HepG2 (cell line): Measurements from ENCODE around the gene NELFB. TPM values are rescaled to one million over a fixed set of nuclear protein-coding genes. Genes with fewer than 3 reads are reported as not detected.
A peak's percentile ranks its signal among the peaks of the same experiment; 100 is the strongest.

Experiments
- ATF7 ChIP-seq, 2 experiments: fragments of 450-650 bp in 1 of 2; sonication (generic) in 1 of 2; formaldehyde crosslinking in 1 of 2; IDR thresholded peaks; 2 replicates each; pipeline versions ENCODE4 v1.4.0 to v1.6.1; 2016 to 2020; ENCODE audit warnings: antibody characterized with exemption in 1 of 2, mild to moderate bottlenecking in 1 of 2, missing genetic modification reagents in 1 of 2
- BORCS8-MEF2B ChIP-seq: sonication (generic); formaldehyde crosslinking; IDR thresholded peaks from 2 replicates; pipeline ENCODE4 v1.8.0; 2022; ENCODE audit warnings: mild to moderate bottlenecking, missing genetic modification reagents
- CAMTA2 ChIP-seq: sonication (generic); formaldehyde crosslinking; IDR thresholded peaks from 2 replicates; pipeline ENCODE4 v1.4.0; 2020; ENCODE audit warnings: mild to moderate bottlenecking, missing genetic modification reagents, borderline replicate concordance
- GATA4 ChIP-seq: sonication (generic); IDR thresholded peaks from 2 replicates; pipeline ENCODE4 v1.6.1; 2016; ENCODE audit warnings: antibody characterized with exemption, low read depth, borderline replicate concordance
- HOXA5 ChIP-seq: sonication (generic); formaldehyde crosslinking; IDR thresholded peaks from 2 replicates; pipeline ENCODE4 v1.4.0; 2020; ENCODE audit warnings: missing genetic modification reagents
- KLF16 ChIP-seq, 2 experiments: sonication (generic) in 1 of 2; formaldehyde crosslinking in 1 of 2; IDR thresholded peaks; 2 replicates each; pipeline versions ENCODE4 v1.6.1 to v1.8.0; 2016 to 2023; ENCODE audit warnings: missing genetic modification reagents in 2 of 2, missing compliant biosample characterization in 1 of 2
- MAFK ChIP-seq, 2 experiments: IDR thresholded peaks in 1 of 2; conservative IDR thresholded peaks in 1 of 2; 2 replicates each; pipeline ENCODE4 v1.6.1; 2011; ENCODE audit warnings: improper control_type of control experiment in 2 of 2, low read length in 2 of 2
- POLR2AphosphoS2 ChIP-seq: IDR thresholded peaks from 2 replicates; pipeline ENCODE4 v1.6.1; 2011; ENCODE audit warnings: low read depth, low read length, improper control_type of control experiment
- SALL2 ChIP-seq: sonication (generic); formaldehyde crosslinking; IDR thresholded peaks from 2 replicates; pipeline ENCODE4 v1.8.1; 2023; ENCODE audit warnings: mild to moderate bottlenecking, missing genetic modification reagents, inconsistent platforms
- TEAD3 ChIP-seq: optimal IDR thresholded peaks from 2 replicates; pipeline ENCODE3; 2016; ENCODE audit warnings: borderline replicate concordance
- ZFY ChIP-seq: sonication (generic); formaldehyde crosslinking; IDR thresholded peaks from 2 replicates; pipeline ENCODE4 v1.4.0; 2020; ENCODE audit warnings: missing genetic modification reagents
- ZNF12 ChIP-seq: sonication (generic); formaldehyde crosslinking; IDR thresholded peaks from 2 replicates; pipeline ENCODE4 v1.5.0; 2020; ENCODE audit warnings: missing genetic modification reagents
- ZNF382 ChIP-seq: sonication (generic); formaldehyde crosslinking; IDR thresholded peaks from 2 replicates; pipeline ENCODE4 v1.5.0; 2020; ENCODE audit warnings: missing genetic modification reagents, mild to moderate bottlenecking, borderline replicate concordance
- ZNF563 ChIP-seq: sonication (generic); formaldehyde crosslinking; IDR thresholded peaks from 2 replicates; pipeline ENCODE4 v1.8.0; 2022; ENCODE audit warnings: mild to moderate bottlenecking, moderate library complexity, missing genetic modification reagents
- ZNF775 ChIP-seq: sonication (generic); formaldehyde crosslinking; IDR thresholded peaks from 2 replicates; pipeline ENCODE4 v1.4.0; 2020; ENCODE audit warnings: missing genetic modification reagents, mild to moderate bottlenecking, moderate library complexity, borderline replicate concordance
- polyA plus RNA-seq, 8 experiments: library from polyadenylated mRNA; depleted of rRNA in 3 of 8; stranded (reverse) in 7 of 8; unstranded in 1 of 8; fragments of >200 nt; fragmentation: Illumina TruSeq in 4 of 8; extraction: Trizol in 4 of 8; gene quantifications; 2 replicates each; pipeline versions ENCODE4 v1.2.1 to v1.2.3, GENCODE V29; 2011 to 2016; ENCODE audit warnings: low read depth in 4 of 8, missing spikeins in 1 of 8, mixed read lengths in 1 of 8; ENCODE audit not compliant: insufficient read depth in 1 of 8
- total RNA-seq, 5 experiments: library from RNA; depleted of rRNA; stranded (reverse); fragments of >200 nt; fragmentation: Illumina TruSeq; extraction: Trizol; gene quantifications; 2 replicates each; pipeline ENCODE4 v1.2.3, GENCODE V29; 2016; ENCODE audit warnings: low read depth in 1 of 5
- TF ChIP-seq, protein P1 (sequence below), 2 experiments: sonication (generic) in 1 of 2; formaldehyde crosslinking in 1 of 2; IDR thresholded peaks; 2 replicates each; pipeline versions ENCODE4 v1.6.1 to v1.9.0; 2014 to 2022; ENCODE audit warnings: antibody characterized with exemption in 1 of 2, borderline replicate concordance in 1 of 2, inconsistent platforms in 1 of 2, low read depth in 1 of 2, missing genetic modification reagents in 1 of 2
- TF ChIP-seq, protein P2 (sequence below): sonication (generic); formaldehyde crosslinking; IDR thresholded peaks from 2 replicates; pipeline ENCODE4 v1.4.0; 2020; ENCODE audit warnings: low read depth, mild to moderate bottlenecking, missing genetic modification reagents
- TF ChIP-seq, protein P3 (sequence below): sonication (generic); formaldehyde crosslinking; IDR thresholded peaks from 2 replicates; pipeline ENCODE4 v1.8.0; 2022; ENCODE audit warnings: missing genetic modification reagents, mild to moderate bottlenecking, moderate library complexity, borderline replicate concordance

The NELFB gene
- total and polyA plus RNA-seq, 2 of the 13 experiments (the other 11 are each of a cell fraction or from before 2014, with no cell fraction given), result 26.5 to 45.8 TPM

DNA sequence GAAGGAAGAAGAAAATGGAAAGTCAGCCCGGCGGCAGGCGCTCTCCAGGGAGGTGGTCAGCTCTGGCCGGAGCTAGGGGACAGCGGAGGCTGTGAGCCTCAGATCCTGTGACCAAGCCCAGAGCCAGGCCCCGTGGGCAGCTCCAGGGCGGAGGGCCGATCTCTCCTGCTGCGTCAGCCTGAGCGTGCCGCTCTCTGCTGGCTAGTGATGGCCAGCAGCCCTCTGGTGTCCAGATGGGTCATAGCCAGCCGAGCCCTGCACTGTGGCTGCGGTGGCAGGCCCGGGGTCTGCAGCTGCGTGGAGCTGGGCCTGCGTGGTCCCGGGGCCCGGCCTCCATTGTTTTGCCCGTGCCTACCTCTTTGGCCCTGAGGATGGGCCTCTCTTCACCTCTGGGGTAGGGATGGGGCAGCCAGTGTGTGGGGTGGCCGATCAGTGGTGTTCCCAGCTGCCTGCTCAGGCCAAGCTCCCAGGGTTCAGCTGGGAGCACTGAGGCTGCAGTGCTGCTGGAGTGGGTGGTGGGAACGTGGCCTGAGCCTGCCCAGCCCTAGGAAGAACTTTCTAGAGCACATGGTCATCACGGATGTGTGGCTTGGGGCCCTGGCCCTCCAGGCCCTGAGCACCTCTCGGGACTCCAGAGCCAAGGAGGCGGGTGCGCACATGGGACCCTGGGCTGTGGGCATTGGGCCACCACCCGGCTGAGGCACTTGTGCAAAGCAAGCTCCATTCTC lies 64.0 kb downstream of the NELFB start (continued):
- TF ChIP-seq, protein P1, sequence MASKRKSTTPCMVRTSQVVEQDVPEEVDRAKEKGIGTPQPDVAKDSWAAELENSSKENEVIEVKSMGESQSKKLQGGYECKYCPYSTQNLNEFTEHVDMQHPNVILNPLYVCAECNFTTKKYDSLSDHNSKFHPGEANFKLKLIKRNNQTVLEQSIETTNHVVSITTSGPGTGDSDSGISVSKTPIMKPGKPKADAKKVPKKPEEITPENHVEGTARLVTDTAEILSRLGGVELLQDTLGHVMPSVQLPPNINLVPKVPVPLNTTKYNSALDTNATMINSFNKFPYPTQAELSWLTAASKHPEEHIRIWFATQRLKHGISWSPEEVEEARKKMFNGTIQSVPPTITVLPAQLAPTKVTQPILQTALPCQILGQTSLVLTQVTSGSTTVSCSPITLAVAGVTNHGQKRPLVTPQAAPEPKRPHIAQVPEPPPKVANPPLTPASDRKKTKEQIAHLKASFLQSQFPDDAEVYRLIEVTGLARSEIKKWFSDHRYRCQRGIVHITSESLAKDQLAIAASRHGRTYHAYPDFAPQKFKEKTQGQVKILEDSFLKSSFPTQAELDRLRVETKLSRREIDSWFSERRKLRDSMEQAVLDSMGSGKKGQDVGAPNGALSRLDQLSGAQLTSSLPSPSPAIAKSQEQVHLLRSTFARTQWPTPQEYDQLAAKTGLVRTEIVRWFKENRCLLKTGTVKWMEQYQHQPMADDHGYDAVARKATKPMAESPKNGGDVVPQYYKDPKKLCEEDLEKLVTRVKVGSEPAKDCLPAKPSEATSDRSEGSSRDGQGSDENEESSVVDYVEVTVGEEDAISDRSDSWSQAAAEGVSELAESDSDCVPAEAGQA (IDR thresholded peaks at IDR 0.05; ENCODE audit: low read depth), result no peak
- TF ChIP-seq, protein P1 (CRISPR knock-in tag; IDR thresholded peaks at IDR 0.05; ENCODE audit: borderline replicate concordance), result no peak
- TF ChIP-seq, protein P2, sequence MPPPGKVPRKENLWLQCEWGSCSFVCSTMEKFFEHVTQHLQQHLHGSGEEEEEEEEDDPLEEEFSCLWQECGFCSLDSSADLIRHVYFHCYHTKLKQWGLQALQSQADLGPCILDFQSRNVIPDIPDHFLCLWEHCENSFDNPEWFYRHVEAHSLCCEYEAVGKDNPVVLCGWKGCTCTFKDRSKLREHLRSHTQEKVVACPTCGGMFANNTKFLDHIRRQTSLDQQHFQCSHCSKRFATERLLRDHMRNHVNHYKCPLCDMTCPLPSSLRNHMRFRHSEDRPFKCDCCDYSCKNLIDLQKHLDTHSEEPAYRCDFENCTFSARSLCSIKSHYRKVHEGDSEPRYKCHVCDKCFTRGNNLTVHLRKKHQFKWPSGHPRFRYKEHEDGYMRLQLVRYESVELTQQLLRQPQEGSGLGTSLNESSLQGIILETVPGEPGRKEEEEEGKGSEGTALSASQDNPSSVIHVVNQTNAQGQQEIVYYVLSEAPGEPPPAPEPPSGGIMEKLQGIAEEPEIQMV (CRISPR knock-in tag), result no peak
- TF ChIP-seq GATA4, result no peak
- no peak for TF ChIP-seq BORCS8-MEF2B (CRISPR knock-in tag)
- TF ChIP-seq POLR2AphosphoS2, result no peak
- TF ChIP-seq ZNF382, result no peak
- TF ChIP-seq ZNF775, result no peak
- no peak for TF ChIP-seq KLF16 (CRISPR knock-in tag; IDR thresholded peaks at IDR 0.05)
- peak; percentile 12 to 28; a peak in 1 of 4 replicates for TF ChIP-seq MAFK (conservative IDR thresholded peaks at IDR 0.05 in 1 of 2, IDR thresholded peaks at IDR 0.05 in 1 of 2; ENCODE audit: low read length in 2 of 2)
- peak; percentile 23; the same call in 1 of the 2 replicates for TF ChIP-seq ZFY (CRISPR knock-in tag)
- TF ChIP-seq ZNF563 (CRISPR knock-in tag), result no peak
- no peak for TF ChIP-seq ZNF12
- TF ChIP-seq HOXA5, result no peak
- TF ChIP-seq CAMTA2 (CRISPR knock-in tag), result no peak
- TF ChIP-seq, protein P3, sequence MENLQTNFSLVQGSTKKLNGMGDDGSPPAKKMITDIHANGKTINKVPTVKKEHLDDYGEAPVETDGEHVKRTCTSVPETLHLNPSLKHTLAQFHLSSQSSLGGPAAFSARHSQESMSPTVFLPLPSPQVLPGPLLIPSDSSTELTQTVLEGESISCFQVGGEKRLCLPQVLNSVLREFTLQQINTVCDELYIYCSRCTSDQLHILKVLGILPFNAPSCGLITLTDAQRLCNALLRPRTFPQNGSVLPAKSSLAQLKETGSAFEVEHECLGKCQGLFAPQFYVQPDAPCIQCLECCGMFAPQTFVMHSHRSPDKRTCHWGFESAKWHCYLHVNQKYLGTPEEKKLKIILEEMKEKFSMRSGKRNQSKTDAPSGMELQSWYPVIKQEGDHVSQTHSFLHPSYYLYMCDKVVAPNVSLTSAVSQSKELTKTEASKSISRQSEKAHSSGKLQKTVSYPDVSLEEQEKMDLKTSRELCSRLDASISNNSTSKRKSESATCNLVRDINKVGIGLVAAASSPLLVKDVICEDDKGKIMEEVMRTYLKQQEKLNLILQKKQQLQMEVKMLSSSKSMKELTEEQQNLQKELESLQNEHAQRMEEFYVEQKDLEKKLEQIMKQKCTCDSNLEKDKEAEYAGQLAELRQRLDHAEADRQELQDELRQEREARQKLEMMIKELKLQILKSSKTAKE, result no peak
- no peak for TF ChIP-seq ATF7 (IDR thresholded peaks at IDR 0.05)
- TF ChIP-seq ATF7 (CRISPR knock-in tag; IDR thresholded peaks at IDR 0.05), result no peak
- no peak for TF ChIP-seq SALL2 (CRISPR knock-in tag)
- peak; percentile 28 for TF ChIP-seq TEAD3 (CRISPR knock-in tag)
